ENCODE results near the gene SLC7A8. TPM values are rescaled to one million over a fixed set of nuclear protein-coding genes. Genes with fewer than 3 reads are reported as not detected.

Gene SLC7A8
- total and polyA plus RNA-seq, 2 of the 4 experiments (the other 2 are of a cell fraction), result 0.31 TPM; not detected in 1

DNA sequence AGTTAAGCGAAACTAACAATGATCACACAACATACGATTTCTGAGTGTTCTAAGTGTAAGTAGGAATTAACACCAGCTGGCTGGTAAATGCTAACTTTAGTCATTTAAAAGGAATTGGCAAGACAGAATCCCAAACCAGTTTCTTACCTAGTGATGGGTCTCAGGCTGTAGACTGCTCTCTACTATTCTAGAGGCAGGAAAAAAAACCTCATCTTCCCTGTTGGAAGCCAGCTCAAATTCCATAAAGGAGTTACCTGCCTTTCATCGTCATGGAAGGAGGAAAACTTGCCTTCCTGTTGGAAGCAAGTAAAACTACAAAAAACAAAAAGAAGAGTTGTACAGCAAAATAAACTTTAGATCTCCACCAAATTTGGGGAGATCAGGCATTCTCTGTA is 23.7 kb upstream of the SLC7A8 start:
- Histone ChIP-seq H3K9ac (ENCODE audit: low read depth, low read length) (no peak overlapping the region), H3K4me1 (ENCODE audit: control insufficient read depth, insufficient read depth, low read length) (no peaks in the 10 kb centered on the region), H2AFZ (replicated peaks; ENCODE audit: low read length, poor library complexity) (no peak overlapping the region), H2BK15ac (ENCODE audit: low read depth, low read length) (no peak overlapping the region), H2BK20ac (ENCODE audit: low read depth, low read length) (no peak overlapping the region), H4K91ac (ENCODE audit: insufficient read depth, low read depth, low read length) (no peak overlapping the region), H3K9me1 (ENCODE audit: insufficient read depth, low read length) (no peaks in the 10 kb centered on the region), H2AK9ac (replicated peaks; ENCODE audit: low read depth, low read length, poor library complexity) (no peak overlapping the region), H3K23ac (ENCODE audit: low read depth, low read length) (no peak overlapping the region), H4K5ac (ENCODE audit: low read depth, low read length) (no peak overlapping the region), H4K20me1 (ENCODE audit: insufficient read depth, low read length) (no peaks in the 10 kb centered on the region), H3K4me2 (ENCODE audit: low read depth, low read length) (no peak overlapping the region), H3K9me3 (ENCODE audit: control insufficient read depth, insufficient read depth, low read length) (no peaks in the 10 kb centered on the region), H2AK5ac (ENCODE audit: low read depth, low read length) (no peak overlapping the region), H2BK120ac (ENCODE audit: low read depth, low read length) (no peak overlapping the region), H3K36me3 (ENCODE audit: control insufficient read depth, insufficient read depth, low read length) (no peaks in the 10 kb centered on the region), H3K27ac (ENCODE audit: insufficient read depth, low read length) (no peak overlapping the region), H3K79me1 (ENCODE audit: low read depth in 1 of 2, low read length in 2 of 2) (no peaks in the 10 kb centered on the region), H3K14ac (replicated peaks; ENCODE audit: low read depth, low read length) (no peak overlapping the region), H2BK5ac (ENCODE audit: low read depth, low read length, poor library complexity, severe bottlenecking) (no peak overlapping the region), H3K27me3 (ENCODE audit: control insufficient read depth, insufficient read depth, low read length) (peaks cover 4% of the 10 kb centered on the region), H3K4me3 (ENCODE audit: insufficient read depth, low read depth, low read length) (no peak overlapping the region), H3K4ac (ENCODE audit: low read depth, low read length) (no peak overlapping the region), H4K8ac (ENCODE audit: low read depth in 2 of 2, low read length in 2 of 2) (no peak overlapping the region), H3K56ac (ENCODE audit: extremely low read depth, insufficient read depth, low read length) (no peak overlapping the region), H3K18ac (ENCODE audit: low read depth, low read length) (no peak overlapping the region)
- no peak for TF ChIP-seq MAFK (IDR thresholded peaks at IDR 0.05; ENCODE audit: low read depth, low read length)
- no peak for TF ChIP-seq RFX5 (IDR thresholded peaks at IDR 0.05; ENCODE audit: low read depth, low read length)
- no peak for TF ChIP-seq FOS (IDR thresholded peaks at IDR 0.05; ENCODE audit: low read depth, low read length)
- no peak for TF ChIP-seq USF2 (IDR thresholded peaks at IDR 0.05; ENCODE audit: low read depth, low read length)
- TF ChIP-seq CEBPB (IDR thresholded peaks at IDR 0.05; ENCODE audit: low read depth, low read length), result no peak
- no peak for TF ChIP-seq MXI1 (IDR thresholded peaks at IDR 0.05; ENCODE audit: borderline replicate concordance, low read depth, low read length)
- TF ChIP-seq, protein P1, sequence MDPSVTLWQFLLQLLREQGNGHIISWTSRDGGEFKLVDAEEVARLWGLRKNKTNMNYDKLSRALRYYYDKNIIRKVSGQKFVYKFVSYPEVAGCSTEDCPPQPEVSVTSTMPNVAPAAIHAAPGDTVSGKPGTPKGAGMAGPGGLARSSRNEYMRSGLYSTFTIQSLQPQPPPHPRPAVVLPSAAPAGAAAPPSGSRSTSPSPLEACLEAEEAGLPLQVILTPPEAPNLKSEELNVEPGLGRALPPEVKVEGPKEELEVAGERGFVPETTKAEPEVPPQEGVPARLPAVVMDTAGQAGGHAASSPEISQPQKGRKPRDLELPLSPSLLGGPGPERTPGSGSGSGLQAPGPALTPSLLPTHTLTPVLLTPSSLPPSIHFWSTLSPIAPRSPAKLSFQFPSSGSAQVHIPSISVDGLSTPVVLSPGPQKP (IDR thresholded peaks at IDR 0.05; ENCODE audit: borderline replicate concordance, low read depth, low read length), result no peak
- TF ChIP-seq RCOR1 (IDR thresholded peaks at IDR 0.05; ENCODE audit: insufficient replicate concordance, low read length), result no peak
- TF ChIP-seq SMC3 (IDR thresholded peaks at IDR 0.05; ENCODE audit: low read depth, low read length), result no peak
- TF ChIP-seq RAD21 (IDR thresholded peaks at IDR 0.05; ENCODE audit: low read length), result no peak
- TF ChIP-seq CTCF (conservative IDR thresholded peaks at IDR 0.05; ENCODE audit: low read depth, low read length), result no peak
- POLR2A ChIA-PET (ENCODE audit: unreplicated experiment), result no interaction called here
- ATAC-seq (ENCODE audit: low read depth) (no peak), DNase-seq (no peak)
- WGBS, 2 experiments (ENCODE audit: extremely low coverage in 2 of 2, insufficient read length in 1 of 2), result no CpG with 5 or more reads among the region's 3 CpGs
- no TSS peak for BruUV-seq (replicated peaks)
- CTCF ChIA-PET, result no interaction called here
- intact Hi-C loops (cut with micrococcal nuclease) (no loop called here), in situ Hi-C loops (cut with MboI; ENCODE audit: low sequenced_read_pairs) (no loop called here), dilution Hi-C loops (cut with HindIII; ENCODE audit: low sequenced_read_pairs, unreplicated experiment) (no loop called here)

All from IMR-90 (cell line).